Measurements from ENCODE around the gene C1orf21.

DNA sequence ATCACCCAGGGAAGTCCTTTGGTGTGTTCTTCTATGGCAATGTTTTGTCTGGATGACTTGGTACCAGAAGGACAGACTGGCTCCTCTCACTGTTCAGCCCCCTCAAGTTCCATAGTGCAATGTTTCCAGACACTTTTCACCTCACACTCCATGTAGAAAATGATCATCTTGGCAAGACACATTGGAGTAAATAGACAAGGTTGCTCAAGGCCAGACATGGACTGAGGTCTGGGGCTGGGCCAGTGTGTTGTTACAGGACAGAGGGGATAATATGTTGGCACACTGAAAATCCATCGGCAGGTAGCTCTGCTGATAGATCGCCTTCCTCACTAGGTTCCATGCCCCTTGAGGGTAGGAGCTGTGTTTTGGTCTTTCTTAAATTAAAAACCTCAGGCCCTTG is 51.5 kb downstream of the C1orf21 start:
- TF ChIP-seq, protein P1, sequence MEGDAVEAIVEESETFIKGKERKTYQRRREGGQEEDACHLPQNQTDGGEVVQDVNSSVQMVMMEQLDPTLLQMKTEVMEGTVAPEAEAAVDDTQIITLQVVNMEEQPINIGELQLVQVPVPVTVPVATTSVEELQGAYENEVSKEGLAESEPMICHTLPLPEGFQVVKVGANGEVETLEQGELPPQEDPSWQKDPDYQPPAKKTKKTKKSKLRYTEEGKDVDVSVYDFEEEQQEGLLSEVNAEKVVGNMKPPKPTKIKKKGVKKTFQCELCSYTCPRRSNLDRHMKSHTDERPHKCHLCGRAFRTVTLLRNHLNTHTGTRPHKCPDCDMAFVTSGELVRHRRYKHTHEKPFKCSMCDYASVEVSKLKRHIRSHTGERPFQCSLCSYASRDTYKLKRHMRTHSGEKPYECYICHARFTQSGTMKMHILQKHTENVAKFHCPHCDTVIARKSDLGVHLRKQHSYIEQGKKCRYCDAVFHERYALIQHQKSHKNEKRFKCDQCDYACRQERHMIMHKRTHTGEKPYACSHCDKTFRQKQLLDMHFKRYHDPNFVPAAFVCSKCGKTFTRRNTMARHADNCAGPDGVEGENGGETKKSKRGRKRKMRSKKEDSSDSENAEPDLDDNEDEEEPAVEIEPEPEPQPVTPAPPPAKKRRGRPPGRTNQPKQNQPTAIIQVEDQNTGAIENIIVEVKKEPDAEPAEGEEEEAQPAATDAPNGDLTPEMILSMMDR (conservative IDR thresholded peaks at IDR 0.05 in 1 of 2, IDR thresholded peaks at IDR 0.05 in 1 of 2; ENCODE audit: low read depth in 1 of 2, low read length in 2 of 2), result no peak
- TF ChIP-seq EZH2 (IDR thresholded peaks at IDR 0.05; ENCODE audit: low read length, missing control alignments), result no peak

Data from fibroblast of lung (primary cell).